ENCODE measurements around the gene RNASEH2A. TPM values are rescaled to one million over a fixed set of nuclear protein-coding genes. Genes with fewer than 3 reads are reported as not detected.

Gene RNASEH2A
- total and polyA plus RNA-seq, 2 of the 13 experiments (the other 11 are each of a cell fraction or from before 2014, with no cell fraction given): 25.1 to 35.8 TPM

GRCh38 chr19:12757544-12758274, 48.7 kb upstream of the RNASEH2A start:
- DNase-seq (ENCODE audit: low spot score) (peak; percentile 70), ATAC-seq (peak; percentile 90), FAIRE-seq (no peak)
- intact Hi-C loops (cut with micrococcal nuclease; ENCODE audit: unreplicated experiment): loop anchor here (1.0 kb wide), 1 partner anchor 40 kb away; no protein-coding TSS in a partner anchor
- Histone ChIP-seq H3K27ac (ENCODE audit: extremely low read length, insufficient read depth, low read length) (no peak overlapping the region), H3K4me3 (replicated peaks in 1 of 3; ENCODE audit: insufficient read depth in 1 of 3, low read depth in 2 of 3, low read length in 3 of 3) (peak overlapping the region; percentile 40 to 73 (median 51); a peak in 5 of 6 replicates), H2AFZ (ENCODE audit: low read length) (peak overlapping the region; percentile 61), H3K9me3 (ENCODE audit: low read length) (no peaks in the 10 kb centered on the region), H3K9ac (ENCODE audit: insufficient read depth, low read depth, low read length) (peak overlapping the region; percentile 56), H3K27me3 (ENCODE audit: control insufficient read depth in 1 of 2, insufficient read depth in 2 of 2, low read length in 2 of 2) (peaks cover 0 to 11% of the 10 kb centered on the region in 2 experiments; a peak in 4 of 5 replicates), H3K79me2 (ENCODE audit: insufficient read depth, low read length) (no peaks in the 10 kb centered on the region), H4K20me1 (ENCODE audit: insufficient read depth, low read length) (no peaks in the 10 kb centered on the region), H3K36me3 (replicated peaks in 1 of 2; ENCODE audit: control insufficient read depth in 1 of 2, insufficient read depth in 2 of 2, low read length in 2 of 2) (no peaks in the 10 kb centered on the region), H3K4me1 (ENCODE audit: insufficient read depth, low read length) (peaks cover 14% of the 10 kb centered on the region), H3K4me2 (ENCODE audit: low read depth, low read length) (peak overlapping the region; percentile 98)
- POLR2A ChIA-PET: interaction anchor here (0.5 to 2.0 kb wide), 7 partner anchors 9 to 76 kb away, joined by 3 to 6 read pairs (median 4); partner anchors contain the start of genes DHPS, GET3 and TRIR
- no TSS peak for BruUV-seq (replicated peaks)
- in situ Hi-C loops (cut with HindIII; ENCODE audit: extremely low pct_ligation_motif_present, low pct_unique_long_range_greater_than_20kb): loop anchor here (5.0 kb wide), 1 partner anchor 45 kb away; no protein-coding TSS in a partner anchor
- 2% methylated on average over 19 of the region's 60 CpGs for WGBS (ENCODE audit: low lambda C conversion rate)
- CTCF ChIA-PET (ENCODE audit: low intra/inter-chr PET ratio, low total read pairs): interaction anchor here (1.1 to 1.4 kb wide), 2 partner anchors 36 to 41 kb away, joined by 3 to 7 read pairs; no protein-coding TSS in a partner anchor
- TF ChIP-seq NCOA1 (CRISPR knock-in tag; IDR thresholded peaks at IDR 0.05): no peak
- TF ChIP-seq ZNF335 (CRISPR knock-in tag; IDR thresholded peaks at IDR 0.05): no peak
- TF ChIP-seq ZKSCAN8 (CRISPR knock-in tag; IDR thresholded peaks at IDR 0.05; ENCODE audit: borderline replicate concordance): no peak; the same call in 1 of the 2 replicates
- no peak for TF ChIP-seq JUND (CRISPR knock-in tag; IDR thresholded peaks at IDR 0.05)
- no peak for TF ChIP-seq ZNF557 (CRISPR knock-in tag; IDR thresholded peaks at IDR 0.05)
- TF ChIP-seq, protein P1, sequence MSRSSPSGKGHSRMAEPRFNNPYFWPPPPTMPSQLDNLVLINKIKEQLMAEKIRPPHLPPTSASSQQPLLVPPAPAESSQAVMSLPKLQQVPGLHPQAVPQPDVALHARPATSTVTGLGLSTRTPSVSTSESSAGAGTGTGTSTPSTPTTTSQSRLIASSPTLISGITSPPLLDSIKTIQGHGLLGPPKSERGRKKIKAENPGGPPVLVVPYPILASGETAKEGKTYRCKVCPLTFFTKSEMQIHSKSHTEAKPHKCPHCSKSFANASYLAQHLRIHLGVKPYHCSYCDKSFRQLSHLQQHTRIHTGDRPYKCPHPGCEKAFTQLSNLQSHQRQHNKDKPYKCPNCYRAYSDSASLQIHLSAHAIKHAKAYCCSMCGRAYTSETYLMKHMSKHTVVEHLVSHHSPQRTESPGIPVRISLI (CRISPR knock-in tag; IDR thresholded peaks at IDR 0.05; ENCODE audit: borderline replicate concordance): peak; percentile 10; the same call in 1 of the 2 replicates
- TF ChIP-seq ZFP82 (CRISPR knock-in tag; IDR thresholded peaks at IDR 0.05; ENCODE audit: borderline replicate concordance): no peak
- TF ChIP-seq PRMT3 (CRISPR knock-in tag; IDR thresholded peaks at IDR 0.05; ENCODE audit: borderline replicate concordance, low read depth): no peak
- TF ChIP-seq ZNF75D (CRISPR knock-in tag; IDR thresholded peaks at IDR 0.05; ENCODE audit: borderline replicate concordance): no peak
- no peak for TF ChIP-seq GLI4 (CRISPR knock-in tag; IDR thresholded peaks at IDR 0.05; ENCODE audit: borderline replicate concordance)
- no peak for TF ChIP-seq MZF1 (CRISPR knock-in tag; IDR thresholded peaks at IDR 0.05; ENCODE audit: borderline replicate concordance)
- TF ChIP-seq, protein P2, sequence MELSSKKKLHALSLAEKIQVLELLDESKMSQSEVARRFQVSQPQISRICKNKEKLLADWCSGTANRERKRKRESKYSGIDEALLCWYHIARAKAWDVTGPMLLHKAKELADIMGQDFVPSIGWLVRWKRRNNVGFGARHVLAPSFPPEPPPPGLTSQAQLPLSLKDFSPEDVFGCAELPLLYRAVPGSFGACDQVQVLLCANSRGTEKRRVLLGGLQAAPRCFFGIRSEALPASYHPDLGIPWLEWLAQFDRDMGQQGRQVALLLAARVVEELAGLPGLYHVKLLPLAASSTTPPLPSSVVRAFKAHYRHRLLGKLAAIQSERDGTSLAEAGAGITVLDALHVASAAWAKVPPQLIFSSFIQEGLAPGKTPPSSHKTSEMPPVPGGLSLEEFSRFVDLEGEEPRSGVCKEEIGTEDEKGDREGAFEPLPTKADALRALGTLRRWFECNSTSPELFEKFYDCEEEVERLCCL (CRISPR knock-in tag; IDR thresholded peaks at IDR 0.05; ENCODE audit: borderline replicate concordance): no peak
- no peak for TF ChIP-seq SIN3B (IDR thresholded peaks at IDR 0.05; ENCODE audit: low read length)
- TF ChIP-seq HDAC6 (IDR thresholded peaks at IDR 0.05; ENCODE audit: low read depth, low read length): no peak
- TF ChIP-seq FOXK1 (CRISPR knock-in tag; IDR thresholded peaks at IDR 0.05; ENCODE audit: borderline replicate concordance, low read depth): no peak
- TF ChIP-seq RCOR2 (CRISPR knock-in tag; IDR thresholded peaks at IDR 0.05): peak; percentile 26; the same call in 1 of the 2 replicates
- TF ChIP-seq, protein P3, sequence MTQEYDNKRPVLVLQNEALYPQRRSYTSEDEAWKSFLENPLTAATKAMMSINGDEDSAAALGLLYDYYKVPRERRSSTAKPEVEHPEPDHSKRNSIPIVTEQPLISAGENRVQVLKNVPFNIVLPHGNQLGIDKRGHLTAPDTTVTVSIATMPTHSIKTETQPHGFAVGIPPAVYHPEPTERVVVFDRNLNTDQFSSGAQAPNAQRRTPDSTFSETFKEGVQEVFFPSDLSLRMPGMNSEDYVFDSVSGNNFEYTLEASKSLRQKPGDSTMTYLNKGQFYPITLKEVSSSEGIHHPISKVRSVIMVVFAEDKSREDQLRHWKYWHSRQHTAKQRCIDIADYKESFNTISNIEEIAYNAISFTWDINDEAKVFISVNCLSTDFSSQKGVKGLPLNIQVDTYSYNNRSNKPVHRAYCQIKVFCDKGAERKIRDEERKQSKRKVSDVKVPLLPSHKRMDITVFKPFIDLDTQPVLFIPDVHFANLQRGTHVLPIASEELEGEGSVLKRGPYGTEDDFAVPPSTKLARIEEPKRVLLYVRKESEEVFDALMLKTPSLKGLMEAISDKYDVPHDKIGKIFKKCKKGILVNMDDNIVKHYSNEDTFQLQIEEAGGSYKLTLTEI (CRISPR knock-in tag; conservative IDR thresholded peaks at IDR 0.05): no peak
- no peak for TF ChIP-seq ZNF784 (CRISPR knock-in tag; IDR thresholded peaks at IDR 0.05; ENCODE audit: borderline replicate concordance)
- peak; percentile 46; the same call in 1 of the 2 replicates for TF ChIP-seq MED1 (CRISPR knock-in tag; IDR thresholded peaks at IDR 0.05)
